Transverse colon (tissue), 4 donors: Measurements from ENCODE around the gene HECTD2. TPM values are rescaled to one million over a fixed set of nuclear protein-coding genes. Genes with fewer than 3 reads are reported as not detected.

Experiments used
- DNase-seq: peaks from one replicate; pipeline ENCODE4 v3.0.0-alpha.2; 2019
- H3K27ac ChIP-seq, 4 donors: fragments of 200-600 bp; sonication (generic); 2 replicates each; pipeline ENCODE4 v1.5.1; 2016 to 2018; ENCODE audit warnings: inconsistent platforms in 4 of 4
- H3K27me3 ChIP-seq: fragments of 200-600 bp; sonication (generic); 2 replicates; pipeline ENCODE4 v1.5.1; 2017; ENCODE audit warnings: inconsistent platforms
- H3K36me3 ChIP-seq, 4 donors: fragments of 200-600 bp; sonication (generic); 2 replicates each; pipeline ENCODE4 v1.5.1; 2017 to 2019; ENCODE audit warnings: inconsistent platforms in 4 of 4
- H3K4me1 ChIP-seq, 4 donors: fragments of 200-600 bp; sonication (generic); 2 replicates each; pipeline ENCODE4 v1.5.1; 2017 to 2020; ENCODE audit warnings: inconsistent platforms in 4 of 4
- H3K4me3 ChIP-seq, 4 donors: fragments of 200-600 bp; sonication (generic); 1 replicate in 1 of 4; 2 replicates in 3 of 4; pipeline versions ENCODE4 v1.5.1 to v1.6.1; 2017 to 2019; ENCODE audit warnings: inconsistent platforms in 4 of 4
- H3K9me3 ChIP-seq, 2 donors: fragments of 200-600 bp; sonication (generic); 2 replicates each; pipeline ENCODE4 v1.5.1; 2017 to 2019; ENCODE audit warnings: inconsistent platforms in 2 of 2
- EP300 ChIP-seq: sonication (generic); formaldehyde crosslinking; IDR thresholded peaks from one replicate; pipeline ENCODE4 v1.6.1; 2017; ENCODE audit warnings: antibody characterized with exemption, low read depth
- POLR2A ChIP-seq: fragments of 450-650 bp; IDR thresholded peaks from one replicate; pipeline ENCODE4 v1.6.1; 2016; ENCODE audit warnings: antibody characterized with exemption, mild to moderate bottlenecking, moderate library complexity
- POLR2AphosphoS5 ChIP-seq, 3 donors: sonication (generic); formaldehyde crosslinking; IDR thresholded peaks; one replicate each; pipeline ENCODE4 v1.6.1; 2016; ENCODE audit warnings: antibody characterized with exemption in 3 of 3
- WGBS, 2 donors: methylation state at CpG; one replicate each; pipeline ENCODE4 v1.1.5; 2018; ENCODE audit warnings: low coverage in 1 of 2; 5-methylcytosine and 5-hydroxymethylcytosine counted together
- in situ Hi-C, 4 donors: fragments of 200-750 bp; cut with MboI; loops; one replicate each; pipeline versions ENCODE4 v1.15.0 to v1.15.1; 2017; ENCODE audit warnings: low sequenced_read_pairs in 3 of 4, low pct_ligation_motif_present in 1 of 4, low pct_unique_long_range_greater_than_20kb in 1 of 4
- intact Hi-C: fragments of 100-400 bp; cut with DNase I; formaldehyde crosslinking; loops from one replicate; pipeline ENCODE4 v1.15.1; 2023; ENCODE audit warnings: low total_unique reads
- total RNA-seq, 4 donors: library from RNA; depleted of rRNA; stranded (reverse); fragments of >200 nt; gene quantifications; one replicate each; pipeline ENCODE4 v1.1.0, GENCODE V29; 2016
- TF ChIP-seq, protein P1 (sequence below), 5 experiments: fragments of 200-600 bp in 3 of 5; fragments of 450-650 bp in 2 of 5; sonication (generic) in 3 of 5; IDR thresholded peaks; 1 replicate in 2 of 5; 2 replicates in 3 of 5; pipeline ENCODE4 v1.5.1; 2016 to 2017; ENCODE audit warnings: antibody characterized with exemption in 5 of 5, inconsistent platforms in 3 of 5, mild to moderate bottlenecking in 2 of 5, moderate library complexity in 1 of 5

HECTD2 gene
- total RNA-seq, 4 donors from 2014 or later, result 6.8 to 10.3 (median 8.1) TPM

DNA sequence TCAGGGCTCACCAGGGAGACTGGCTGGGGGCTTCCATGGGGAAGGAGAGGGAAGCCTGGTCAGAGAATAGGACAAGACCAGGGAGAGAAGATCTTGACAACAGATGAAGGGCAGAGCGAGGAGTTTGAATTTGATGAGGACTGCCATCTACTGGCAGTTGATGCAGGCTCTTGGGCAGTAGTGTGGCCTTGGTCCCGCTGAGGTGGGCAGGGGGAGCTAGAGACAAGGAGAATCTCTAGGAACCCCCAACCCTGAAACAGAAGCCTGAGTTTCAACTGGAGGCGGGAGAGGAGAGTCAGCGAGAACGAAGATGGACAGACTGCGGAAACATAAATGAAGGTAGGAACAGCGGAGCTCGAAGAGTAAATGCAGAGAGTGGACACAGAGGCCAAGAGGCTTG lies 141.7 kb downstream of the HECTD2 start:
- peaks cover 0 to 11% (median 9%) of the 10 kb centered on the region in 4 donors for H3K4me1 ChIP-seq
- no peaks in the 10 kb centered on the region for H3K9me3 ChIP-seq
- H3K27ac ChIP-seq, result peak overlapping the region in 1 of 4 donors; percentile 15
- H3K4me3 ChIP-seq, result no peak overlapping the region
- TF ChIP-seq, protein P1, sequence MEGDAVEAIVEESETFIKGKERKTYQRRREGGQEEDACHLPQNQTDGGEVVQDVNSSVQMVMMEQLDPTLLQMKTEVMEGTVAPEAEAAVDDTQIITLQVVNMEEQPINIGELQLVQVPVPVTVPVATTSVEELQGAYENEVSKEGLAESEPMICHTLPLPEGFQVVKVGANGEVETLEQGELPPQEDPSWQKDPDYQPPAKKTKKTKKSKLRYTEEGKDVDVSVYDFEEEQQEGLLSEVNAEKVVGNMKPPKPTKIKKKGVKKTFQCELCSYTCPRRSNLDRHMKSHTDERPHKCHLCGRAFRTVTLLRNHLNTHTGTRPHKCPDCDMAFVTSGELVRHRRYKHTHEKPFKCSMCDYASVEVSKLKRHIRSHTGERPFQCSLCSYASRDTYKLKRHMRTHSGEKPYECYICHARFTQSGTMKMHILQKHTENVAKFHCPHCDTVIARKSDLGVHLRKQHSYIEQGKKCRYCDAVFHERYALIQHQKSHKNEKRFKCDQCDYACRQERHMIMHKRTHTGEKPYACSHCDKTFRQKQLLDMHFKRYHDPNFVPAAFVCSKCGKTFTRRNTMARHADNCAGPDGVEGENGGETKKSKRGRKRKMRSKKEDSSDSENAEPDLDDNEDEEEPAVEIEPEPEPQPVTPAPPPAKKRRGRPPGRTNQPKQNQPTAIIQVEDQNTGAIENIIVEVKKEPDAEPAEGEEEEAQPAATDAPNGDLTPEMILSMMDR (IDR thresholded peaks at IDR 0.05), result peak in 3 of 5 experiments; percentile 24 to 33 (median 25)
- no peak for TF ChIP-seq POLR2AphosphoS5 (IDR thresholded peaks at IDR 0.05)
- DNase-seq, result no peak
- no peaks in the 10 kb centered on the region for H3K27me3 ChIP-seq
- in situ Hi-C loops (no loop called here), intact Hi-C loops (no loop called here)
- WGBS, 2 donors, result 63 to 69% methylated on average over 6 to 8 of the region's 8 CpGs
- no peaks in the 10 kb centered on the region for H3K36me3 ChIP-seq

GRCh38 chr10:91552274-91553095 lies 142.3 kb downstream of the HECTD2 start:
- Histone ChIP-seq H3K4me3 (no peak overlapping the region), H3K9me3 (no peaks in the 10 kb centered on the region), H3K4me1 (peaks cover 0 to 16% (median 16%) of the 10 kb centered on the region in 4 donors), H3K27ac (peak overlapping the region in 1 of 4 donors; percentile 15), H3K27me3 (no peaks in the 10 kb centered on the region), H3K36me3 (no peaks in the 10 kb centered on the region)
- in situ Hi-C loops, result no loop called here
- intact Hi-C loops, result no loop called here
- TF ChIP-seq, protein P1 (IDR thresholded peaks at IDR 0.05), result peak; percentile 26 to 36 (median 29)
- no peak for TF ChIP-seq POLR2A
- whole genome bisulfite sequencing, 2 donors, result 40 to 77% methylated on average over 1 to 11 of the region's 11 CpGs
- DNase-seq, result no peak

DNA sequence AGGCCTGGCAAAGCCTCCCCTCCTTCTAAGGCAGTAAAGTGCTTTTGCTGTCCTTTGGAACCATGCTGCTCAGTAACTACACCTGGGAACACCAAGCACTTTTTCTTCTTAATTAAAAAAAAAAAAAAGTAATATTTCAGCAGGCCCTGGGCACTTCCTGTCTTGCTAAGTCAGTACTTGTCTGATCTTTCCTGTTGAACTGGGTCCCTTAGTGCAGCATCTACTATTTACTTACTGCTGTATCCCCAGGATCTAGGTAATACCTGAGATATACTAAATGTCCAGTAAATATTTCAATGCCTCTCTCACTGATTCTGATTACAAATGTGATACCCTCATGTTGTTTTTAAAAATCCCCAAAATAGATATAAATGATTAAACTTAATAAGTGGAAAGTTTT lies 145.3 kb downstream of the HECTD2 start:
- H3K36me3 ChIP-seq, result no peaks in the 10 kb centered on the region
- H3K27ac ChIP-seq, result no peak overlapping the region
- no peak overlapping the region for H3K4me3 ChIP-seq
- intact Hi-C loops, result no loop called here
- in situ Hi-C loops, result no loop called here
- DNase-seq, result no peak
- H3K27me3 ChIP-seq, result no peaks in the 10 kb centered on the region
- TF ChIP-seq POLR2AphosphoS5 (IDR thresholded peaks at IDR 0.05) (no peak), POLR2A (no peak)
- TF ChIP-seq, protein P1 (IDR thresholded peaks at IDR 0.05), result no peak
- peaks cover 0 to 18% (median 16%) of the 10 kb centered on the region in 4 donors for H3K4me1 ChIP-seq
- H3K9me3 ChIP-seq, result no peaks in the 10 kb centered on the region

- no peak overlapping the region for H3K4me3 ChIP-seq
- H3K9me3 ChIP-seq, result no peaks in the 10 kb centered on the region
- DNase-seq, result no peak
- intact Hi-C loops, result no loop called here
- TF ChIP-seq, protein P1 (IDR thresholded peaks at IDR 0.05), result no peak
- TF ChIP-seq EP300 (no peak), POLR2A (no peak), POLR2AphosphoS5 (IDR thresholded peaks at IDR 0.05) (no peak)
- H3K36me3 ChIP-seq, result no peaks in the 10 kb centered on the region
- H3K4me1 ChIP-seq, result peaks cover 0 to 18% (median 16%) of the 10 kb centered on the region in 4 donors
- no peaks in the 10 kb centered on the region for H3K27me3 ChIP-seq
- 59% methylated on average over 8 to 12 of the region's 12 CpGs for WGBS, 2 donors
- H3K27ac ChIP-seq, result peak overlapping the region in 3 of 4 donors; percentile 25 to 50 (median 26)
- in situ Hi-C loops, result no loop called here
Observed at GRCh38 chr10:91556691-91557566, 146.8 kb downstream of the HECTD2 start.
